IPS-18a (cell line): ENCODE data around the gene EPC2.

ENCODE experiments used
- H3K27ac ChIP-seq: one replicate; pipeline ENCODE4 v1.5.1; 2013; ENCODE audit warnings: low read length
- H3K27me3 ChIP-seq: one replicate; pipeline ENCODE4 v1.6.1; 2013; ENCODE audit warnings: mild to moderate bottlenecking, low read length; ENCODE audit not compliant: control insufficient read depth, insufficient read depth
- H3K36me3 ChIP-seq: one replicate; pipeline ENCODE4 v1.6.1; 2013; ENCODE audit warnings: low read depth, low read length; ENCODE audit not compliant: control insufficient read depth
- H3K4me1 ChIP-seq: one replicate; pipeline ENCODE4 v1.6.1; 2013; ENCODE audit warnings: low read depth, low read length; ENCODE audit not compliant: control insufficient read depth
- H3K4me3 ChIP-seq: one replicate; pipeline ENCODE4 v1.5.1; 2013; ENCODE audit warnings: low read length
- H3K9ac ChIP-seq: one replicate; pipeline ENCODE4 v1.6.1; 2013; ENCODE audit warnings: mild to moderate bottlenecking, low read length, moderate library complexity
- H3K9me3 ChIP-seq: one replicate; pipeline ENCODE4 v1.6.1; 2013; ENCODE audit warnings: low read depth, low read length; ENCODE audit not compliant: control insufficient read depth

EPC2 gene

GRCh38 chr2:148716378-148716920 is 71.9 kb downstream of the EPC2 start:
- no peak overlapping the region for H3K27ac ChIP-seq
- H3K27me3 ChIP-seq = no peaks in the 10 kb centered on the region
- H3K9ac ChIP-seq = no peak overlapping the region
- no peak overlapping the region for H3K4me3 ChIP-seq
- no peaks in the 10 kb centered on the region for H3K36me3 ChIP-seq
- H3K4me1 ChIP-seq = peaks cover 5% of the 10 kb centered on the region
- H3K9me3 ChIP-seq = no peaks in the 10 kb centered on the region

- no peak overlapping the region for H3K9ac ChIP-seq
- no peak overlapping the region for H3K4me3 ChIP-seq
- peaks cover 18% of the 10 kb centered on the region for H3K4me1 ChIP-seq
- H3K27me3 ChIP-seq = no peaks in the 10 kb centered on the region
- no peaks in the 10 kb centered on the region for H3K36me3 ChIP-seq
- no peak overlapping the region for H3K27ac ChIP-seq
- no peaks in the 10 kb centered on the region for H3K9me3 ChIP-seq
Measured at GRCh38 chr2:148718039-148718438, 73.5 kb downstream of the EPC2 start.

GRCh38 chr2:148719195-148719749 is 74.7 kb downstream of the EPC2 start:
- H3K4me1 ChIP-seq = peaks cover 24% of the 10 kb centered on the region
- H3K9ac ChIP-seq = no peak overlapping the region
- H3K4me3 ChIP-seq = no peak overlapping the region
- no peaks in the 10 kb centered on the region for H3K36me3 ChIP-seq
- H3K27me3 ChIP-seq = no peaks in the 10 kb centered on the region
- H3K27ac ChIP-seq = no peak overlapping the region
- no peaks in the 10 kb centered on the region for H3K9me3 ChIP-seq

GRCh38 chr2:148719941-148720436 is 75.4 kb downstream of the EPC2 start:
- no peaks in the 10 kb centered on the region for H3K9me3 ChIP-seq
- H3K27ac ChIP-seq = no peak overlapping the region
- H3K4me1 ChIP-seq = peaks cover 24% of the 10 kb centered on the region
- no peaks in the 10 kb centered on the region for H3K27me3 ChIP-seq
- H3K36me3 ChIP-seq = no peaks in the 10 kb centered on the region
- no peak overlapping the region for H3K9ac ChIP-seq
- H3K4me3 ChIP-seq = no peak overlapping the region

DNA sequence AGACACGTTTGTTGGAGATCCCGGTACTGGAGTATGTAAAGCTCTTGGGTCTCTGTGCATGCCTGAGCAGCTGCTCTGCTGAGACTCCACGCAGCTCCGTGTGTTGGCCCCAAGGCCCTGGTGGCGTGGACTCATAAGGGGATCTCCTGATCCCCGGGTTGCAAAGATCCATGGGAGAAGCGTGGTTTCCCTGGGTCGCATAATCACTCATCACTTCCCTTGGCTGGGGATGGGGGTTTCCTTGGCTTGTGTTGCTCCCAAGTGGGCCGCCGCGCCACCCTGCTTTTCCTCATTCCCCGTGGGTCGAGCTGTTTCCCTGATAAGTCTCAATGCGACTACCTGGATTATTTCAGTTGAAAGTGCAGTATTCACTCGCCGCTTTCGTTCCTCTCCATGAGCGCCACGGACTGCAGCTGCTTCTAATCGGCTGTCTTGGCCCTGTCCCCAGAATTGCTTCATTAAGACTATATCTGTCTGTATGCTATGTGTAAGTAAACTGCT is 76.0 kb downstream of the EPC2 start:
- Histone ChIP-seq H3K27ac (no peak overlapping the region), H3K9me3 (no peaks in the 10 kb centered on the region), H3K4me1 (peaks cover 24% of the 10 kb centered on the region), H3K27me3 (no peaks in the 10 kb centered on the region), H3K36me3 (no peaks in the 10 kb centered on the region), H3K4me3 (no peak overlapping the region), H3K9ac (no peak overlapping the region)

DNA sequence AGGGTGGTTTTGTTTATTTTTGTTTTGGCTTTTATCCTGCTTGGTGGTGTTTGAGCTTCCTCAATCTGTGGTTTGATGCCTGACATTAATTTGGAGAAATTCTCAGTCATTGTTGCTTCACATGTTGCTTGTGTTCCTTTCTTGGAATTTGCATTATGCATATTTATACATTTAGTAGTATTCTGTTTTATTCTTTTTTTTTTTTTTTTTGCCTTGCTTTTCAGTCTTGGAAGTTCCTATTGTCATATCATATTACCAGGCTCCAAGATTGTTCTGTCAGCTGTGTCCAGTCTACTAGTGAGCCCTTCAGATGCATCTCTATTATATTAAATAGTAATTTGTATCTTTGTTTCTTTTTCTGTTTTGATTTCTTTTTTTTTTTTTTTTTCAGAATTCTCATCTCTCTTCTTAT is 77.0 kb downstream of the EPC2 start:
- no peaks in the 10 kb centered on the region for H3K27me3 ChIP-seq
- H3K27ac ChIP-seq = no peak overlapping the region

GRCh38 chr2:148721991-148722777 is 77.6 kb downstream of the EPC2 start:
- Histone ChIP-seq H3K4me1 (peaks cover 24% of the 10 kb centered on the region), H3K4me3 (no peak overlapping the region), H3K36me3 (no peaks in the 10 kb centered on the region), H3K27me3 (no peaks in the 10 kb centered on the region), H3K9me3 (no peaks in the 10 kb centered on the region), H3K27ac (no peak overlapping the region), H3K9ac (no peak overlapping the region)

More for the DNA sequence above, 77.0 kb downstream of the EPC2 start:
- H3K9ac ChIP-seq = no peak overlapping the region
- H3K4me1 ChIP-seq = peaks cover 24% of the 10 kb centered on the region
- H3K4me3 ChIP-seq = no peak overlapping the region
- H3K9me3 ChIP-seq = no peaks in the 10 kb centered on the region
- no peaks in the 10 kb centered on the region for H3K36me3 ChIP-seq

DNA sequence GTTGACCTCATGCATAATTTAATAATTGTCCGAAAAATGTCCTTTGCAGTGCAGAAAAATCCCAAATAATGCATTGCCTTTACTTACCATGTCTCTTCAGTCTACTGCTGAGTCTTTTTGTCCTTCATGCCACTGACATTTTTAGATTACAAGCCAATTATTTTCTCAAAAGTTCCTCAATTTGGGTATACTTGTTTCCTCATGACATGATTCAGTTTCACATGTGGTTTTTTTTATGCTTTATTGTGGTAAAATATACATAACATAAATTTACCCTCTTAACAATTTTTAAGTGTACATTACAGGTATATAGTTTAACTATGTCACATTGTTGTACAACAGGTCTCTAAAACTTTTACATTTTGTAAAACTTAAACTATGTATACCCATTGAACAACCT is 81.0 kb downstream of the EPC2 start:
- Histone ChIP-seq H3K4me3 (no peak overlapping the region), H3K36me3 (no peaks in the 10 kb centered on the region), H3K9me3 (no peaks in the 10 kb centered on the region), H3K9ac (no peak overlapping the region), H3K27me3 (no peaks in the 10 kb centered on the region), H3K27ac (no peak overlapping the region), H3K4me1 (peaks cover 24% of the 10 kb centered on the region)

- Histone ChIP-seq H3K27me3 (no peaks in the 10 kb centered on the region), H3K27ac (no peak overlapping the region), H3K4me1 (peaks cover 22% of the 10 kb centered on the region), H3K9me3 (no peaks in the 10 kb centered on the region), H3K4me3 (no peak overlapping the region), H3K36me3 (no peaks in the 10 kb centered on the region), H3K9ac (no peak overlapping the region)
Measured at GRCh38 chr2:148726228-148726627, 81.7 kb downstream of the EPC2 start.

DNA sequence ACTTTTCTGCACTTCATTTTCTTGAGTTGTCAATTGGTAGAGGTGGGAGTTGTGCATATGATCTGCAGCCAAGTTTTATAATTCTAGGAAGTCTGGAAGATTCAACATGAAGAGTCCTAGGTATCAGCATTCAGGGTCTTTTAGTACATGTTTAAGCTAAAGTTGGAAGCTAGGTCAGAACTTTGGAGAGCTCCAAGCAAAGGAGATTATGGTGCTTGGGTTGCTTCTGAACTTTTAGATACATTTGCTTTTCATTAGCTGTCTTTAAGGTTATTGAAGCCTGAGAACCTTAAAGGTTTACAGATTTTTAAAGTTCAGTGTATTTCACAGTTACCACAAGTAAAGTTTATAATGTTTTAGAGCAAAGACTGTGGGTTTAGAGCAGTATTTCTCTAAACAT is 85.5 kb downstream of the EPC2 start:
- no peak overlapping the region for H3K27ac ChIP-seq
- no peaks in the 10 kb centered on the region for H3K9me3 ChIP-seq
- H3K9ac ChIP-seq = no peak overlapping the region
- no peaks in the 10 kb centered on the region for H3K27me3 ChIP-seq
- H3K4me1 ChIP-seq = no peaks in the 10 kb centered on the region
- H3K36me3 ChIP-seq = no peaks in the 10 kb centered on the region
- no peak overlapping the region for H3K4me3 ChIP-seq

DNA sequence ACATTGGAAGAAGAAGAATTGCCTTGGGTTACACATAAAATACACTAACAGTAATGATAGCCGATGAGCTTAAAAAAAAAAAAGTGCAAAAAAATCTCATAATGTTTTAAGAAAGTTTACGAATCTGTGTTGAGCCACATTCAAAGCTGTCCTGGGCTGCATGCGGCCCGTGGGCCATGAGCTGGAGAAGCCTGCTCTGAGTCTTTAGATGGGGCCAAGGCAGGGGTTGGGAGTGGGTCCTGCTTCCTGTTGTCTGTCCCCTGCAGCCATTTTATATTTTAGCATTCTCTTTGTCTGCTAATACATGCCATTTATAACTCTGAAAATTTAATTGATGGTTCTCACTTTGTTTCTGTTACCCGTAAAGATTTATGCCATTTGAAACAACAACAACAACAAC is 93.2 kb downstream of the EPC2 start:
- H3K4me1 ChIP-seq = peaks cover 11% of the 10 kb centered on the region
- H3K4me3 ChIP-seq = no peak overlapping the region
- H3K27me3 ChIP-seq = no peaks in the 10 kb centered on the region
- H3K9ac ChIP-seq = no peak overlapping the region
- H3K27ac ChIP-seq = no peak overlapping the region
- H3K36me3 ChIP-seq = no peaks in the 10 kb centered on the region
- H3K9me3 ChIP-seq = no peaks in the 10 kb centered on the region
